DND-41 (cell line): Measurements from ENCODE around the gene CDC25C.

Experiments
- ATAC-seq: fragments of 200-7000 bp; cut with Tn5 transposase; 3 replicates; pipeline ENCODE4 v1.9.1; 2021; ENCODE audit warnings: low read depth; ENCODE audit not compliant: insufficient read depth
- DNase-seq: peaks from one replicate; pipeline ENCODE4 v3.0.0-alpha.2; 2020
- H2AFZ ChIP-seq: 2 replicates; pipeline ENCODE4 v1.6.0; 2012; ENCODE audit warnings: low read depth, low read length
- H3K27ac ChIP-seq: 2 replicates; pipeline ENCODE4 v1.5.1; 2012; ENCODE audit warnings: low read length, inconsistent platforms
- H3K27me3 ChIP-seq: fragments of 200-600 bp; sonication (generic); 2 replicates; pipeline ENCODE4 v1.6.0; 2012; ENCODE audit warnings: low read length, mild to moderate bottlenecking, inconsistent platforms; ENCODE audit not compliant: insufficient read depth, poor library complexity
- H3K36me3 ChIP-seq: 2 replicates; pipeline ENCODE4 v1.5.1; 2012; ENCODE audit warnings: low read length, inconsistent platforms; ENCODE audit not compliant: insufficient read depth
- H3K4me1 ChIP-seq: 2 replicates; pipeline ENCODE4 v1.5.1; 2012; ENCODE audit warnings: mild to moderate bottlenecking, low read length; ENCODE audit not compliant: insufficient read depth
- H3K4me2 ChIP-seq: 2 replicates; pipeline ENCODE4 v1.6.0; 2012; ENCODE audit warnings: mild to moderate bottlenecking, moderate library complexity, low read length, inconsistent platforms; ENCODE audit not compliant: insufficient read depth
- H3K4me3 ChIP-seq, 2 experiments: fragments of 200-600 bp in 1 of 2; shearing (Covaris generic) in 1 of 2; 2 replicates each; pipeline ENCODE4 v1.5.1; 2012 to 2016; ENCODE audit warnings: inconsistent platforms in 2 of 2, low read length in 2 of 2, mild to moderate bottlenecking in 2 of 2, low read depth in 1 of 2, moderate library complexity in 1 of 2
- H3K79me2 ChIP-seq: 2 replicates; pipeline ENCODE4 v1.6.0; 2012; ENCODE audit warnings: low read length, inconsistent platforms; ENCODE audit not compliant: insufficient read depth
- H3K9ac ChIP-seq: 2 replicates; pipeline ENCODE4 v1.6.0; 2012; ENCODE audit warnings: low read depth, mild to moderate bottlenecking, inconsistent platforms, low read length, moderate library complexity
- H3K9me3 ChIP-seq: 2 replicates; pipeline ENCODE4 v1.5.1; 2012; ENCODE audit warnings: low read length, moderate library complexity, mild to moderate bottlenecking, inconsistent platforms; ENCODE audit not compliant: insufficient read depth, severe bottlenecking
- H4K20me1 ChIP-seq: 2 replicates; pipeline ENCODE4 v1.6.0; 2012; ENCODE audit warnings: low read length; ENCODE audit not compliant: insufficient read depth
- CTCF ChIP-seq: IDR thresholded peaks from 2 replicates; pipeline ENCODE4 v1.5.1; 2012; ENCODE audit warnings: borderline replicate concordance, low read length, moderate library complexity, mild to moderate bottlenecking; ENCODE audit not compliant: poor library complexity, severe bottlenecking; ENCODE audit errors: extremely low read depth
- EZH2 ChIP-seq: IDR thresholded peaks from 3 replicates; pipeline ENCODE4 v1.6.1; 2012; ENCODE audit warnings: borderline replicate concordance, low read depth, mild to moderate bottlenecking, moderate library complexity, low read length, inconsistent platforms; ENCODE audit not compliant: severe bottlenecking

Gene CDC25C

GRCh38 chr5:138331449-138332368 lies at the start of gene CDC25C:
Gene CDC25C, minus strand, starts transcription at chr5:138331804. Its CDS starts 624 bp downstream, at chr5:138331180.
- H3K4me1 ChIP-seq, result peaks cover 31% of the 10 kb centered on the region
- no peaks in the 10 kb centered on the region for H3K9me3 ChIP-seq
- peak; percentile 100 for ATAC-seq
- peak; percentile 98 for DNase-seq
- H4K20me1 ChIP-seq, result no peaks in the 10 kb centered on the region
- TF ChIP-seq EZH2 (no peak), CTCF (no peak)
- H3K27ac ChIP-seq, result peak within 1 kb of the TSS; percentile 86
- peaks cover 11% of the 10 kb centered on the region; the same call in 1 of the 2 replicates for H3K36me3 ChIP-seq
- H2AFZ ChIP-seq, result peak within 1 kb of the TSS; percentile 94
- peaks cover 23% of the 10 kb centered on the region for H3K79me2 ChIP-seq
- H3K4me2 ChIP-seq, result peak within 1 kb of the TSS; percentile 90
- H3K27me3 ChIP-seq, result no peaks in the 10 kb centered on the region
- peak within 1 kb of the TSS; percentile 68 for H3K9ac ChIP-seq
- H3K4me3 ChIP-seq, result peak within 1 kb of the TSS; percentile 61 to 78

DNA sequence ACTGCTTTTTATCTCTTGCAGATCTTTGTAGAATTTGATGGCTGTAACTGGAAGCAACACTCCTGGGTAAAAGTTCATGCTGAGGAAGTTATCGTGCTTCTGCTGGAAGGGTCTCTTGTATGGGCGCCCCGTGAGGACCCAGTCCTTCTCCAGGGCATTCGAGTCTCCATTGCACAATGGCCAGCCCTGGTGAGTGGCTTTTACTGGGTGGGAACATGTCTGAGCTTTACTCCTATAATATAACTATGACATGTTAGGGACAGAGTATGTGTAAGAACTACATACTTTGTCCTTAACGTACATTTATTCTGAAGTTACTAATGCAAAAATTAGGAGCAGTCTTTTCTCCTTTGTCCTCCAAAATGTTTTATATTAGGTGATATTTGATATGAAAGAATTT lies 41.0 kb upstream of the CDC25C start:
- H3K9me3 ChIP-seq, result no peaks in the 10 kb centered on the region
- H4K20me1 ChIP-seq, result peaks cover 36% of the 10 kb centered on the region
- no peak overlapping the region for H3K4me2 ChIP-seq
- H3K4me1 ChIP-seq, result no peaks in the 10 kb centered on the region
- no peak for TF ChIP-seq EZH2
- no peak for TF ChIP-seq CTCF
- no peak overlapping the region for H3K4me3 ChIP-seq
- H3K36me3 ChIP-seq, result peaks cover 52% of the 10 kb centered on the region
- no peak overlapping the region for H2AFZ ChIP-seq
- peaks cover 57% of the 10 kb centered on the region for H3K79me2 ChIP-seq
- no peak overlapping the region for H3K9ac ChIP-seq
- DNase-seq (no peak), ATAC-seq (no peak)
- no peaks in the 10 kb centered on the region for H3K27me3 ChIP-seq
- H3K27ac ChIP-seq, result no peak overlapping the region

- H3K79me2 ChIP-seq, result peaks cover 62% of the 10 kb centered on the region
- H3K4me3 ChIP-seq, result no peak overlapping the region
Measured at GRCh38 chr5:138372225-138372624, 40.6 kb upstream of the CDC25C start.

More at GRCh38 chr5:138372225-138372624, 40.6 kb upstream of the CDC25C start:
- H2AFZ ChIP-seq, result no peak overlapping the region
- no peaks in the 10 kb centered on the region for H3K27me3 ChIP-seq
- DNase-seq, result no peak
- no peak overlapping the region for H3K27ac ChIP-seq
- peaks cover 36% of the 10 kb centered on the region for H4K20me1 ChIP-seq
- TF ChIP-seq EZH2, result no peak
- TF ChIP-seq CTCF, result no peak
- no peak for ATAC-seq
- H3K9ac ChIP-seq, result no peak overlapping the region
- H3K36me3 ChIP-seq, result peaks cover 48% of the 10 kb centered on the region
- H3K9me3 ChIP-seq, result no peaks in the 10 kb centered on the region
- no peak overlapping the region for H3K4me2 ChIP-seq
- H3K4me1 ChIP-seq, result no peaks in the 10 kb centered on the region
